HEK293T (cell line): Measurements from ENCODE around the gene RAB31.

Experiments used
- ARNT ChIP-seq: fragments of 450-650 bp; IDR thresholded peaks from 2 replicates; pipeline ENCODE4 v1.6.1; 2017; ENCODE audit warnings: mild to moderate bottlenecking
- BHLHE40 ChIP-seq: fragments of 450-650 bp; IDR thresholded peaks from 2 replicates; pipeline ENCODE4 v1.6.1; 2016; ENCODE audit warnings: mild to moderate bottlenecking, moderate library complexity, borderline replicate concordance
- FOXA1 ChIP-seq: fragments of 450-650 bp; IDR thresholded peaks from 2 replicates; pipeline ENCODE4 v1.6.1; 2016; ENCODE audit warnings: mild to moderate bottlenecking
- FOXK2 ChIP-seq: fragments of 450-650 bp; IDR thresholded peaks from 2 replicates; pipeline ENCODE4 v1.6.1; 2016; ENCODE audit warnings: mild to moderate bottlenecking
- FOXM1 ChIP-seq: fragments of 450-650 bp; IDR thresholded peaks from 2 replicates; pipeline ENCODE4 v1.6.1; 2017; ENCODE audit warnings: mild to moderate bottlenecking, borderline replicate concordance
- HDGF ChIP-seq: fragments of 450-650 bp; IDR thresholded peaks from 2 replicates; pipeline ENCODE4 v1.6.1; 2017; ENCODE audit warnings: antibody characterized with exemption, borderline replicate concordance
- PKNOX1 ChIP-seq: fragments of 450-650 bp; IDR thresholded peaks from 2 replicates; pipeline ENCODE4 v1.6.1; 2016
- SP1 ChIP-seq: fragments of 450-650 bp; IDR thresholded peaks from 2 replicates; pipeline ENCODE4 v1.6.1; 2017
- TARDBP ChIP-seq: fragments of 450-650 bp; IDR thresholded peaks from 2 replicates; pipeline ENCODE4 v1.6.1; 2016
- ZNF384 ChIP-seq: fragments of 450-650 bp; IDR thresholded peaks from 2 replicates; pipeline ENCODE4 v1.6.1; 2016

GRCh38 chr18:9823805-9824473 lies 115.8 kb downstream of the RAB31 start:
- TF ChIP-seq ARNT (no peak), BHLHE40 (no peak), FOXK2 (no peak), SP1 (no peak), FOXM1 (no peak), ZNF384 (no peak), PKNOX1 (no peak), TARDBP (no peak), FOXA1 (no peak), HDGF (no peak)
